ENCODE results near the gene GPR35. TPM values are rescaled to one million over a fixed set of nuclear protein-coding genes. Genes with fewer than 3 reads are reported as not detected.

Gene GPR35
- total RNA-seq, 1 experiment from 2014 or later: 1.3 TPM

GRCh38 chr2:240589850-240590525 is 35.3 kb upstream of the GPR35 start:
- POLR2A ChIA-PET: no interaction called here
- Histone ChIP-seq H3K36me3 (ENCODE audit: control insufficient read depth, insufficient read depth, low read length) (peaks cover 5% of the 10 kb centered on the region; the same call in 1 of the 2 replicates), H3K27ac (ENCODE audit: low read length) (no peak overlapping the region), H3K4me3 (ENCODE audit: low read depth in 2 of 2, low read length in 2 of 2) (no peak overlapping the region), H3K4me1 (ENCODE audit: control insufficient read depth, insufficient read depth, low read length) (peaks cover 18% of the 10 kb centered on the region), H3K9me3 (ENCODE audit: control insufficient read depth, insufficient read depth, low read depth, low read length) (no peaks in the 10 kb centered on the region), H3K27me3 (ENCODE audit: control insufficient read depth, insufficient read depth, low read length) (no peaks in the 10 kb centered on the region)
- DNase-seq (ENCODE audit: low read depth, low spot score) (no peak), ATAC-seq (no peak)
- intact Hi-C loops (cut with micrococcal nuclease; ENCODE audit: unreplicated experiment): no loop called here
- BruUV-seq (replicated peaks): no TSS peak
- in situ Hi-C loops (cut with HindIII; ENCODE audit: low pct_unique_long_range_greater_than_20kb, low sequenced_read_pairs): no loop called here
- CTCF ChIA-PET: no interaction called here
- TF ChIP-seq SIN3A (IDR thresholded peaks at IDR 0.05; ENCODE audit: borderline replicate concordance, insufficient read depth, low read depth, low read length) (no peak), TCF7L2 (IDR thresholded peaks at IDR 0.05; ENCODE audit: low read depth, low read length) (no peak), CTCF (IDR thresholded peaks at IDR 0.05) (no peak), REST (IDR thresholded peaks at IDR 0.05; ENCODE audit: insufficient read depth in 1 of 2, low read depth in 2 of 2, low read length in 1 of 2) (no peak), POLR2AphosphoS5 (IDR thresholded peaks at IDR 0.05; ENCODE audit: low read depth, low read length) (no peak)

GRCh38 chr2:240590681-240591111 is 34.6 kb upstream of the GPR35 start:
- intact Hi-C loops (cut with micrococcal nuclease; ENCODE audit: unreplicated experiment): no loop called here
- peaks cover under 1% of the 10 kb centered on the region; the same call in 1 of the 2 replicates for H3K36me3 ChIP-seq (ENCODE audit: control insufficient read depth, insufficient read depth, low read length)
- H3K27me3 ChIP-seq (ENCODE audit: control insufficient read depth, insufficient read depth, low read length): no peaks in the 10 kb centered on the region
- in situ Hi-C loops (cut with HindIII; ENCODE audit: low pct_unique_long_range_greater_than_20kb, low sequenced_read_pairs): no loop called here
- H3K27ac ChIP-seq (ENCODE audit: low read length): no peak overlapping the region
- peaks cover 13% of the 10 kb centered on the region; the same call in 1 of the 2 replicates for H3K4me1 ChIP-seq (ENCODE audit: control insufficient read depth, insufficient read depth, low read length)
- POLR2A ChIA-PET: no interaction called here
- ATAC-seq: no peak
- no peaks in the 10 kb centered on the region for H3K9me3 ChIP-seq (ENCODE audit: control insufficient read depth, insufficient read depth, low read depth, low read length)
- TF ChIP-seq POLR2AphosphoS5 (IDR thresholded peaks at IDR 0.05; ENCODE audit: low read depth, low read length): no peak
- no peak for TF ChIP-seq TCF7L2 (IDR thresholded peaks at IDR 0.05; ENCODE audit: low read depth, low read length)
- no peak for TF ChIP-seq SIN3A (IDR thresholded peaks at IDR 0.05; ENCODE audit: borderline replicate concordance, insufficient read depth, low read depth, low read length)
- no peak for TF ChIP-seq CTCF (IDR thresholded peaks at IDR 0.05)
- BruUV-seq (replicated peaks): no TSS peak
- DNase-seq (ENCODE audit: low read depth, low spot score): no peak
- CTCF ChIA-PET: no interaction called here
- H3K4me3 ChIP-seq (ENCODE audit: low read depth in 2 of 2, low read length in 2 of 2): no peak overlapping the region

Measured in Panc1 (cell line).